Measurements from ENCODE around the gene EIF1B. TPM values are rescaled to one million over a fixed set of nuclear protein-coding genes. Genes with fewer than 3 reads are reported as not detected.
A peak's percentile ranks its signal among the peaks of the same experiment; 100 is the strongest.

EIF1B gene
- total and polyA plus RNA-seq, 2 of the 13 experiments (the other 11 are each of a cell fraction or from before 2014, with no cell fraction given), result 12.7 to 29.1 TPM

DNA sequence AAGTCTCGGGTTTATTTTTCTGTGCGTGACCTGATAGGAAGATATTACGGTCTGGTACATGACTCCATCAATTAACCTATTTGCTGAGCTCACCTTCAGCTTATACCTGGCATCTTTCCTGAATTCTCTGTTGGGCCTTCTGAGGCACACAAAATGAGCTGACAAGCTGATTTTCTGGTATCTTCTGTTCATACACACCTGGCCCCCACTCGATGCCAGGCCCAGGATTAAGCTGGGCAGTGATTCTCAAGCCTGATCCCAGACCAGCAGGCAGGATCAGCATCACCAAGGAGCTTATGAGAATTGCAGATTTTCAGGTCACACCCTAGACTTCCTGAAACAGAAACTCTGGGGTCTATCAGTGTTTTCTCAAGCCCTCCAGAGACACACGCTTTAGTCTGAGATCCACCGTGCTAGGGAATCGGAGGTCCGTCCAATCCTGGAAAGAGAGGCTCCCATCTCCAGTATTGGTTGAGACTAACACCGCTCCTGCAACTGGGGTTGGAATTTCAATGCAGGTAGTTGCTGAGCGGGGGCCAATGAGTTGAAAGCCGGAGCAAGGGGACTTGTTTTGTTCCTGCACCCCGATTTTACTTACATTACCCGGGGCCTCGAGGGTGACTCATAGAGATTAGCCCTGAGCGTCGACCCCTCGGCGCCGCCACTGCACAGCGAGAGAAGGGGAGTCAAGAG lies 636 bp upstream of the EIF1B start:
- 80% methylated on average over 5 of the region's 20 CpGs for WGBS (ENCODE audit: low lambda C conversion rate)
- no peaks in the 10 kb centered on the region; the same call in 1 of the 2 replicates for H4K20me1 ChIP-seq (ENCODE audit: insufficient read depth, low read length)
- CTCF ChIA-PET (ENCODE audit: low intra/inter-chr PET ratio, low total read pairs), result interaction anchor here (0.9 kb wide), 1 partner anchor 117 kb away, joined by 3 read pairs; no protein-coding TSS in a partner anchor
- peak overlapping the region; percentile 54 to 72 (median 61) for H3K4me3 ChIP-seq (replicated peaks in 1 of 3; ENCODE audit: insufficient read depth in 1 of 3, low read depth in 2 of 3, low read length in 3 of 3)
- in situ Hi-C loops (cut with HindIII; ENCODE audit: extremely low pct_ligation_motif_present, low pct_unique_long_range_greater_than_20kb), result no loop called here
- no peak for DNase-seq (ENCODE audit: low spot score)
- H3K27me3 ChIP-seq (ENCODE audit: control insufficient read depth in 1 of 2, insufficient read depth in 2 of 2, low read length in 2 of 2), result no peaks in the 10 kb centered on the region
- H3K9me3 ChIP-seq (ENCODE audit: low read length), result no peaks in the 10 kb centered on the region
- FAIRE-seq, result no peak
- H3K36me3 ChIP-seq (replicated peaks in 1 of 2; ENCODE audit: control insufficient read depth in 1 of 2, insufficient read depth in 2 of 2, low read length in 2 of 2), result peaks cover 0 to 12% of the 10 kb centered on the region in 2 experiments; a peak in 4 of 5 replicates
- peak overlapping the region; percentile 60 for H3K27ac ChIP-seq (ENCODE audit: extremely low read length, insufficient read depth, low read length)
- POLR2A ChIA-PET, result interaction anchor here (0.9 to 1.6 kb wide), 9 partner anchors 9 to 891 kb away, joined by 3 to 9 read pairs (median 3); partner anchors contain the start of genes CTNNB1, RPL14 and ZNF620
- peak overlapping the region; percentile 71 for H3K4me2 ChIP-seq (ENCODE audit: low read depth, low read length)
- peaks cover 19% of the 10 kb centered on the region for H3K79me2 ChIP-seq (ENCODE audit: insufficient read depth, low read length)
- intact Hi-C loops (cut with micrococcal nuclease; ENCODE audit: unreplicated experiment), result no loop called here
- peak overlapping the region; percentile 96 for H3K9ac ChIP-seq (ENCODE audit: insufficient read depth, low read depth, low read length)
- TSS peak; percentile 85 for BruUV-seq (replicated peaks)
- peak overlapping the region; percentile 57 for H2AFZ ChIP-seq (ENCODE audit: low read length)
- peaks cover 35% of the 10 kb centered on the region for H3K4me1 ChIP-seq (ENCODE audit: insufficient read depth, low read length)
- peak; percentile 50 for ATAC-seq
- 0 out of 2 replicates have a peak, but pooled peaks have one; percentile 20 for TF ChIP-seq ZNF770 (CRISPR knock-in tag; IDR thresholded peaks at IDR 0.05)
- TF ChIP-seq ZNF383 (CRISPR knock-in tag; IDR thresholded peaks at IDR 0.05; ENCODE audit: borderline replicate concordance), result 0 out of 2 replicates have a peak, but pooled peaks have one; percentile 13
- TF ChIP-seq, protein P1, sequence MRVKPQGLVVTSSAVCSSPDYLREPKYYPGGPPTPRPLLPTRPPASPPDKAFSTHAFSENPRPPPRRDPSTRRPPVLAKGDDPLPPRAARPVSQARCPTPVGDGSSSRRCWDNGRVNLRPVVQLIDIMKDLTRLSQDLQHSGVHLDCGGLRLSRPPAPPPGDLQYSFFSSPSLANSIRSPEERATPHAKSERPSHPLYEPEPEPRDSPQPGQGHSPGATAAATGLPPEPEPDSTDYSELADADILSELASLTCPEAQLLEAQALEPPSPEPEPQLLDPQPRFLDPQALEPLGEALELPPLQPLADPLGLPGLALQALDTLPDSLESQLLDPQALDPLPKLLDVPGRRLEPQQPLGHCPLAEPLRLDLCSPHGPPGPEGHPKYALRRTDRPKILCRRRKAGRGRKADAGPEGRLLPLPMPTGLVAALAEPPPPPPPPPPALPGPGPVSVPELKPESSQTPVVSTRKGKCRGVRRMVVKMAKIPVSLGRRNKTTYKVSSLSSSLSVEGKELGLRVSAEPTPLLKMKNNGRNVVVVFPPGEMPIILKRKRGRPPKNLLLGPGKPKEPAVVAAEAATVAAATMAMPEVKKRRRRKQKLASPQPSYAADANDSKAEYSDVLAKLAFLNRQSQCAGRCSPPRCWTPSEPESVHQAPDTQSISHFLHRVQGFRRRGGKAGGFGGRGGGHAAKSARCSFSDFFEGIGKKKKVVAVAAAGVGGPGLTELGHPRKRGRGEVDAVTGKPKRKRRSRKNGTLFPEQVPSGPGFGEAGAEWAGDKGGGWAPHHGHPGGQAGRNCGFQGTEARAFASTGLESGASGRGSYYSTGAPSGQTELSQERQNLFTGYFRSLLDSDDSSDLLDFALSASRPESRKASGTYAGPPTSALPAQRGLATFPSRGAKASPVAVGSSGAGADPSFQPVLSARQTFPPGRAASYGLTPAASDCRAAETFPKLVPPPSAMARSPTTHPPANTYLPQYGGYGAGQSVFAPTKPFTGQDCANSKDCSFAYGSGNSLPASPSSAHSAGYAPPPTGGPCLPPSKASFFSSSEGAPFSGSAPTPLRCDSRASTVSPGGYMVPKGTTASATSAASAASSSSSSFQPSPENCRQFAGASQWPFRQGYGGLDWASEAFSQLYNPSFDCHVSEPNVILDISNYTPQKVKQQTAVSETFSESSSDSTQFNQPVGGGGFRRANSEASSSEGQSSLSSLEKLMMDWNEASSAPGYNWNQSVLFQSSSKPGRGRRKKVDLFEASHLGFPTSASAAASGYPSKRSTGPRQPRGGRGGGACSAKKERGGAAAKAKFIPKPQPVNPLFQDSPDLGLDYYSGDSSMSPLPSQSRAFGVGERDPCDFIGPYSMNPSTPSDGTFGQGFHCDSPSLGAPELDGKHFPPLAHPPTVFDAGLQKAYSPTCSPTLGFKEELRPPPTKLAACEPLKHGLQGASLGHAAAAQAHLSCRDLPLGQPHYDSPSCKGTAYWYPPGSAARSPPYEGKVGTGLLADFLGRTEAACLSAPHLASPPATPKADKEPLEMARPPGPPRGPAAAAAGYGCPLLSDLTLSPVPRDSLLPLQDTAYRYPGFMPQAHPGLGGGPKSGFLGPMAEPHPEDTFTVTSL (CRISPR knock-in tag; IDR thresholded peaks at IDR 0.05; ENCODE audit: borderline replicate concordance), result no peak
- 0 out of 2 replicates have a peak, but pooled peaks have one; percentile 2 for TF ChIP-seq MAFF (IDR thresholded peaks at IDR 0.05; ENCODE audit: low read depth, low read length)
- 0 out of 2 replicates have a peak, but pooled peaks have one; percentile 58 for TF ChIP-seq CAMTA2 (CRISPR knock-in tag; IDR thresholded peaks at IDR 0.05; ENCODE audit: borderline replicate concordance)
- TF ChIP-seq MAFK (conservative IDR thresholded peaks at IDR 0.05 in 1 of 2, IDR thresholded peaks at IDR 0.05 in 1 of 2; ENCODE audit: low read length in 2 of 2), result peak in 1 of 2 experiments; percentile 34; a peak in 1 of 4 replicates
- 0 out of 2 replicates have a peak, but pooled peaks have one; percentile 5 for TF ChIP-seq HIVEP1 (CRISPR knock-in tag; IDR thresholded peaks at IDR 0.05)
- TF ChIP-seq ZNF44 (CRISPR knock-in tag; IDR thresholded peaks at IDR 0.05), result 0 out of 2 replicates have a peak, but pooled peaks have one; percentile 22
- no peak for TF ChIP-seq SRSF4 (IDR thresholded peaks at IDR 0.05; ENCODE audit: low read depth, low read length, poor library complexity, severe bottlenecking)
- TF ChIP-seq, protein P2, sequence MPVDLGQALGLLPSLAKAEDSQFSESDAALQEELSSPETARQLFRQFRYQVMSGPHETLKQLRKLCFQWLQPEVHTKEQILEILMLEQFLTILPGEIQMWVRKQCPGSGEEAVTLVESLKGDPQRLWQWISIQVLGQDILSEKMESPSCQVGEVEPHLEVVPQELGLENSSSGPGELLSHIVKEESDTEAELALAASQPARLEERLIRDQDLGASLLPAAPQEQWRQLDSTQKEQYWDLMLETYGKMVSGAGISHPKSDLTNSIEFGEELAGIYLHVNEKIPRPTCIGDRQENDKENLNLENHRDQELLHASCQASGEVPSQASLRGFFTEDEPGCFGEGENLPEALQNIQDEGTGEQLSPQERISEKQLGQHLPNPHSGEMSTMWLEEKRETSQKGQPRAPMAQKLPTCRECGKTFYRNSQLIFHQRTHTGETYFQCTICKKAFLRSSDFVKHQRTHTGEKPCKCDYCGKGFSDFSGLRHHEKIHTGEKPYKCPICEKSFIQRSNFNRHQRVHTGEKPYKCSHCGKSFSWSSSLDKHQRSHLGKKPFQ (CRISPR knock-in tag; IDR thresholded peaks at IDR 0.05; ENCODE audit: insufficient replicate concordance), result peak; percentile 15

Data from HepG2 (cell line).